Measurements from ENCODE around the gene GPC6. TPM values are rescaled to one million over a fixed set of nuclear protein-coding genes. Genes with fewer than 3 reads are reported as not detected.

GPC6 gene
- total RNA-seq, 1 donor from 2014 or later = 42.9 TPM

- H3K27ac Mint-ChIP-seq = peak overlapping the region; percentile 98
- Histone ChIP-seq H3K9ac (no peak overlapping the region), H3K4me2 (peak overlapping the region; percentile 65), H4K20me1 (ENCODE audit: low read depth) (peaks cover 6% of the 10 kb centered on the region), H3K4me1 (peaks cover 45% of the 10 kb centered on the region), H3K36me3 (no peaks in the 10 kb centered on the region), H3K9me3 (ENCODE audit: low read depth) (peaks cover 5% of the 10 kb centered on the region), H3K79me2 (ENCODE audit: low read depth) (peaks cover 54% of the 10 kb centered on the region), H3K4me3 (peak overlapping the region; percentile 7), H3F3A (ENCODE audit: low read depth) (peaks cover 19% of the 10 kb centered on the region), H2AFZ (replicated peaks) (peak overlapping the region; percentile 45), H3K27ac (peak overlapping the region; percentile 72), H3K27me3 (no peaks in the 10 kb centered on the region)
- peak overlapping the region; percentile 84 for H3K4me3 Mint-ChIP-seq
- peaks cover 24% of the 10 kb centered on the region for H3K9me3 Mint-ChIP-seq
- TF ChIP-seq EZH2phosphoT487 (IDR thresholded peaks at IDR 0.05) (no peak), EZH2 (IDR thresholded peaks at IDR 0.05) (no peak), CTCF (IDR thresholded peaks at IDR 0.05) (no peak)
- peaks cover 4% of the 10 kb centered on the region for H3K27me3 Mint-ChIP-seq (ENCODE audit: insufficient read depth, low read depth)
- peak; percentile 51 for DNase-seq (ENCODE audit: low spot score)
- peaks cover 18% of the 10 kb centered on the region for H3K36me3 Mint-ChIP-seq
- peaks cover 39% of the 10 kb centered on the region for H3K4me1 Mint-ChIP-seq
These were observed 17.7 kb downstream of the GPC6 start for GRCh38 chr13:93244141-93244917.

DNA sequence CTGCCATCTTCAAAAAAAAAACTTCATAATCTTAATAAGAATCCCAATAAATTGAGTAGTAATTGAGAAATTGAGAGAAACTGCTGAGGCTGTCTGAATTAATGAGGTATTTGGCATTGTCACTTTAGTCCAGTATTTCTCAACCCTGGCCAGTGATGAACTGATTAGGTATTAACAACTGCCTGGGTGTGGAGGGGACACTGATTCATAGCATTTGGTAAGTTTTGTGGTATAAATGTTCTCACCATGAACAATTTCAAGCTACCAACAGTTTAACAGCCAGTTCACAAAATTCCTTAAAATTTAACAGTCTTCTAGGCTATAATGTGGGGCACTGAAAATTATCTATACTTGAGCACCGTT is 18.3 kb downstream of the GPC6 start:
- Histone ChIP-seq H3K27ac (peak overlapping the region; percentile 72), H3K9me3 (ENCODE audit: low read depth) (peaks cover 2% of the 10 kb centered on the region), H3F3A (ENCODE audit: low read depth) (peaks cover 19% of the 10 kb centered on the region), H4K20me1 (ENCODE audit: low read depth) (peaks cover 6% of the 10 kb centered on the region), H3K9ac (no peak overlapping the region), H3K79me2 (ENCODE audit: low read depth) (peaks cover 49% of the 10 kb centered on the region), H3K27me3 (no peaks in the 10 kb centered on the region), H3K4me1 (peaks cover 45% of the 10 kb centered on the region), H3K36me3 (no peaks in the 10 kb centered on the region), H3K4me2 (peak overlapping the region; percentile 65), H2AFZ (replicated peaks) (no peak overlapping the region), H3K4me3 (peak overlapping the region; percentile 7)
- DNase-seq (ENCODE audit: low spot score) = no peak
- H3K4me3 Mint-ChIP-seq = peak overlapping the region; percentile 84
- H3K4me1 Mint-ChIP-seq = peaks cover 40% of the 10 kb centered on the region
- H3K27me3 Mint-ChIP-seq (ENCODE audit: insufficient read depth, low read depth) = peaks cover 4% of the 10 kb centered on the region
- H3K9me3 Mint-ChIP-seq = peaks cover 21% of the 10 kb centered on the region
- TF ChIP-seq EZH2 (IDR thresholded peaks at IDR 0.05) (no peak), CTCF (IDR thresholded peaks at IDR 0.05) (no peak), EZH2phosphoT487 (IDR thresholded peaks at IDR 0.05) (no peak)
- peak overlapping the region; percentile 98 for H3K27ac Mint-ChIP-seq
- H3K36me3 Mint-ChIP-seq = peaks cover 15% of the 10 kb centered on the region

DNA sequence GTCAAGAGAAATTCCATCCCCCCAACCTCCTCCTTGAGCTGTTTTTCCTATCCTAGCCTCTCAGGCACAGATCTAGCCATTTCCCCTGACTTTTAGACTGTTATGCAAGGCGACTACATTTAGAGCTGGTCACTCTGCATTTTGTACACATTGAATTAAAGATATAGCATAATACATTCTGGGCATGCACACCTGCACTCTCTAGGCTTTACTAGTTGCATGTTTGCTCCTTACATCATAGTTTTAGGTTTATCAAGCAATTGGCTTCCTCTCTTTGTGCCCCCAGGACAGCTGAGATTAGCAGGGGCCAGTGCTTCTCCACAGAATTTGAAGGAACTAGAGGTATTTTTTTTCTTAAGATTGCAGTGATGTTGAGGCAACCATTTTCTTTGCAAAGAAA is 19.5 kb downstream of the GPC6 start:
- H3K4me3 Mint-ChIP-seq = peak overlapping the region; percentile 13
- H3K9me3 ChIP-seq (ENCODE audit: low read depth) = no peaks in the 10 kb centered on the region
- no peak overlapping the region for H3K9ac ChIP-seq
- DNase-seq (ENCODE audit: low spot score) = no peak
- no peak overlapping the region for H3K4me2 ChIP-seq
- H3K9me3 Mint-ChIP-seq = peaks cover 15% of the 10 kb centered on the region
- no peaks in the 10 kb centered on the region for H3K27me3 ChIP-seq
- no peak overlapping the region for H2AFZ ChIP-seq (replicated peaks)
- no peak overlapping the region for H3K27ac ChIP-seq
- H3K27ac Mint-ChIP-seq = peak overlapping the region; percentile 70
- H3F3A ChIP-seq (ENCODE audit: low read depth) = peaks cover 19% of the 10 kb centered on the region
- H3K79me2 ChIP-seq (ENCODE audit: low read depth) = peaks cover 41% of the 10 kb centered on the region
- peaks cover 9% of the 10 kb centered on the region for H3K27me3 Mint-ChIP-seq (ENCODE audit: insufficient read depth, low read depth)
- peaks cover 45% of the 10 kb centered on the region for H3K4me1 ChIP-seq
- H3K36me3 Mint-ChIP-seq = peaks cover 12% of the 10 kb centered on the region
- H4K20me1 ChIP-seq (ENCODE audit: low read depth) = peaks cover 6% of the 10 kb centered on the region
- H3K4me1 Mint-ChIP-seq = peaks cover 40% of the 10 kb centered on the region
- no peak overlapping the region for H3K4me3 ChIP-seq
- no peak for TF ChIP-seq CTCF (IDR thresholded peaks at IDR 0.05)
- TF ChIP-seq EZH2phosphoT487 (IDR thresholded peaks at IDR 0.05) = no peak
- no peak for TF ChIP-seq EZH2 (IDR thresholded peaks at IDR 0.05)
- H3K36me3 ChIP-seq = no peaks in the 10 kb centered on the region

Measured in neural progenitor cell (in vitro differentiated cells).